Calu3 (cell line): ENCODE measurements around the gene FN3K. TPM values are rescaled to one million over a fixed set of nuclear protein-coding genes. Genes with fewer than 3 reads are reported as not detected.

Experiments used
- BruUV-seq: library from RNA; stranded (reverse); fragments of 400-500 nt; replicated peaks from 2 replicates; lab custom pipeline; 2021; lab: Mats Ljungman, UMichigan
- CTCF ChIA-PET: fragments of 300-600 bp; sonication (Branson Sonifier 250); formaldehyde crosslinking; loops from one replicate; lab custom pipeline; 2022; ENCODE audit warnings: antibody characterized with exemption; lab: Charles Lee
- DNase-seq: peaks from one replicate; pipeline ENCODE4 v3.0.0; 2022
- H3K27ac Mint-ChIP-seq: one replicate; pipeline ENCODE4 v1.8.0; 2022; ENCODE audit warnings: mixed read lengths; ENCODE audit not compliant: unreplicated experiment
- H3K27me3 Mint-ChIP-seq: one replicate; pipeline ENCODE4 v1.8.0; 2022; ENCODE audit warnings: mixed read lengths; ENCODE audit not compliant: unreplicated experiment
- H3K36me3 Mint-ChIP-seq: one replicate; pipeline ENCODE4 v1.8.0; 2022; ENCODE audit warnings: mild to moderate bottlenecking, moderate library complexity, mixed read lengths; ENCODE audit not compliant: insufficient read depth, unreplicated experiment
- H3K4me1 Mint-ChIP-seq: one replicate; pipeline ENCODE4 v1.8.0; 2022; ENCODE audit warnings: mild to moderate bottlenecking, low read depth, mixed read lengths; ENCODE audit not compliant: unreplicated experiment
- H3K4me3 Mint-ChIP-seq: one replicate; pipeline ENCODE4 v1.8.0; 2022; ENCODE audit warnings: mild to moderate bottlenecking, low read depth, moderate library complexity, mixed read lengths; ENCODE audit not compliant: unreplicated experiment
- H3K9me3 Mint-ChIP-seq: one replicate; pipeline ENCODE4 v1.8.0; 2022; ENCODE audit warnings: low read depth, mixed read lengths; ENCODE audit not compliant: unreplicated experiment
- CTCF ChIP-seq: fragments of 200-600 bp; IDR thresholded peaks from one replicate; pipeline ENCODE4 v1.8.0; 2022; ENCODE audit warnings: antibody characterized with exemption; ENCODE audit not compliant: unreplicated experiment
- intact Hi-C: fragments of 100-400 bp; cut with micrococcal nuclease; formaldehyde crosslinking; loops from one replicate; pipeline ENCODE4 v1.10.0; 2022; ENCODE audit not compliant: unreplicated experiment
- total RNA-seq: library from RNA; stranded (reverse); gene quantifications from 2 replicates; pipeline ENCODE4 v1.2.3, GENCODE V29; 2022

Gene FN3K
- total RNA-seq, 1 experiment from 2014 or later, result 15.5 TPM

- no peaks in the 10 kb centered on the region for H3K36me3 Mint-ChIP-seq
- intact Hi-C loops, result loop anchor here (10.0 kb wide), 1 partner anchor 50 kb away; no protein-coding TSS in a partner anchor
- no peak overlapping the region for H3K27ac Mint-ChIP-seq
- no peak for DNase-seq
- no peaks in the 10 kb centered on the region for H3K9me3 Mint-ChIP-seq
- TF ChIP-seq CTCF, result no peak
- BruUV-seq, result no TSS peak
- no peak overlapping the region for H3K4me3 Mint-ChIP-seq
- CTCF ChIA-PET, result no interaction called here
- H3K27me3 Mint-ChIP-seq, result no peaks in the 10 kb centered on the region
- peaks cover 11% of the 10 kb centered on the region for H3K4me1 Mint-ChIP-seq
Measured at GRCh38 chr17:82704886-82705285, 30.5 kb upstream of the FN3K start.

- intact Hi-C loops, result loop anchor here (10.0 kb wide), 1 partner anchor 51 kb away; no protein-coding TSS in a partner anchor
- Mint-ChIP-seq H3K4me3 (no peak overlapping the region), H3K27me3 (no peaks in the 10 kb centered on the region), H3K9me3 (no peaks in the 10 kb centered on the region), H3K36me3 (no peaks in the 10 kb centered on the region), H3K27ac (no peak overlapping the region), H3K4me1 (peaks cover 11% of the 10 kb centered on the region)
- TF ChIP-seq CTCF, result no peak
- no TSS peak for BruUV-seq
- CTCF ChIA-PET, result no interaction called here
- DNase-seq, result no peak
Measured at GRCh38 chr17:82705756-82706155, 29.7 kb upstream of the FN3K start.

GRCh38 chr17:82709024-82709675, 26.3 kb upstream of the FN3K start:
- CTCF ChIA-PET, result no interaction called here
- Mint-ChIP-seq H3K27ac (no peak overlapping the region), H3K9me3 (no peaks in the 10 kb centered on the region), H3K4me3 (no peak overlapping the region), H3K27me3 (no peaks in the 10 kb centered on the region), H3K4me1 (peaks cover 5% of the 10 kb centered on the region), H3K36me3 (no peaks in the 10 kb centered on the region)
- no peak for TF ChIP-seq CTCF
- BruUV-seq, result no TSS peak
- intact Hi-C loops, result loop anchor here (10.0 kb wide), 1 partner anchor 54 kb away; no protein-coding TSS in a partner anchor
- DNase-seq, result no peak

- Mint-ChIP-seq H3K27ac (no peak overlapping the region), H3K36me3 (no peaks in the 10 kb centered on the region), H3K9me3 (no peaks in the 10 kb centered on the region), H3K4me3 (no peak overlapping the region), H3K27me3 (no peaks in the 10 kb centered on the region), H3K4me1 (no peaks in the 10 kb centered on the region)
- CTCF ChIA-PET, result no interaction called here
- BruUV-seq, result no TSS peak
- no peak for DNase-seq
- TF ChIP-seq CTCF, result no peak
- intact Hi-C loops, result loop anchor here (10.0 kb wide), 1 partner anchor 55 kb away; no protein-coding TSS in a partner anchor
Measured at GRCh38 chr17:82709676-82710498, 25.5 kb upstream of the FN3K start.
